HepG2 (cell line): ENCODE results near the gene CTCF. TPM values are rescaled to one million over a fixed set of nuclear protein-coding genes. Genes with fewer than 3 reads are reported as not detected.

Experiments
- AGO2 ChIP-seq: fragments of 200-400 bp; formaldehyde crosslinking; optimal IDR thresholded peaks from 2 replicates; pipeline ENCODE3; 2017; ENCODE audit warnings: mild to moderate bottlenecking, low read depth, low read length, moderate library complexity
- BCL6 ChIP-seq: IDR thresholded peaks from 2 replicates; pipeline ENCODE4 v1.6.1; 2016; ENCODE audit warnings: missing genetic modification reagents, missing compliant biosample characterization
- CENPX ChIP-seq: sonication (generic); formaldehyde crosslinking; IDR thresholded peaks from 2 replicates; pipeline ENCODE4 v1.9.0; 2021; ENCODE audit warnings: mild to moderate bottlenecking, missing genetic modification reagents, moderate library complexity
- ELF3 ChIP-seq: IDR thresholded peaks from 2 replicates; pipeline ENCODE4 v1.6.1; 2016; ENCODE audit warnings: missing genetic modification reagents, missing compliant biosample characterization
- MEIS1 ChIP-seq: sonication (generic); formaldehyde crosslinking; IDR thresholded peaks from 2 replicates; pipeline ENCODE4 v1.9.0; 2021; ENCODE audit warnings: mild to moderate bottlenecking, missing genetic modification reagents, moderate library complexity, borderline replicate concordance
- MXD3 ChIP-seq: IDR thresholded peaks from 2 replicates; pipeline ENCODE4 v1.6.1; 2016; ENCODE audit warnings: mild to moderate bottlenecking, missing biosample characterization, missing genetic modification reagents
- NFKB2 ChIP-seq: sonication (generic); formaldehyde crosslinking; IDR thresholded peaks from 2 replicates; pipeline ENCODE4 v1.4.0; 2020; ENCODE audit warnings: missing genetic modification reagents, borderline replicate concordance
- NKX3-1 ChIP-seq: sonication (generic); formaldehyde crosslinking; IDR thresholded peaks from 2 replicates; pipeline ENCODE4 v1.5.0; 2020; ENCODE audit warnings: missing genetic modification reagents
- PAX8 ChIP-seq: sonication (generic); formaldehyde crosslinking; IDR thresholded peaks from 2 replicates; pipeline ENCODE4 v1.8.0; 2022; ENCODE audit warnings: mild to moderate bottlenecking, missing genetic modification reagents, borderline replicate concordance
- TBX3 ChIP-seq: fragments of 450-650 bp; IDR thresholded peaks from 2 replicates; pipeline ENCODE4 v1.6.1; 2017; ENCODE audit warnings: antibody characterized with exemption, mild to moderate bottlenecking, inconsistent platforms, borderline replicate concordance
- ZBTB14 ChIP-seq: sonication (generic); formaldehyde crosslinking; IDR thresholded peaks from 2 replicates; pipeline ENCODE4 v1.4.0; 2020; ENCODE audit warnings: missing genetic modification reagents
- ZBTB7A ChIP-seq: sonication (generic); formaldehyde crosslinking; IDR thresholded peaks from 2 replicates; pipeline ENCODE4 v1.8.0; 2022; ENCODE audit warnings: mild to moderate bottlenecking, missing genetic modification reagents
- ZFX ChIP-seq: sonication (generic); formaldehyde crosslinking; IDR thresholded peaks from 2 replicates; pipeline ENCODE4 v1.4.0; 2020; ENCODE audit warnings: mild to moderate bottlenecking, low read depth, missing genetic modification reagents, moderate library complexity
- ZKSCAN8 ChIP-seq: IDR thresholded peaks from 2 replicates; pipeline ENCODE4 v1.6.1; 2016; ENCODE audit warnings: borderline replicate concordance, missing genetic modification reagents, missing compliant biosample characterization
- ZNF275 ChIP-seq: sonication (generic); formaldehyde crosslinking; IDR thresholded peaks from 2 replicates; pipeline ENCODE4 v1.8.0; 2022; ENCODE audit warnings: missing genetic modification reagents, mild to moderate bottlenecking, inconsistent platforms, borderline replicate concordance
- ZNF33B ChIP-seq: sonication (generic); formaldehyde crosslinking; IDR thresholded peaks from 2 replicates; pipeline ENCODE4 v1.5.1; 2020; ENCODE audit warnings: mild to moderate bottlenecking, missing genetic modification reagents
- ZNF350 ChIP-seq: sonication (generic); formaldehyde crosslinking; IDR thresholded peaks from 2 replicates; pipeline ENCODE4 v1.4.0; 2020; ENCODE audit warnings: mild to moderate bottlenecking, low read depth, missing genetic modification reagents, borderline replicate concordance
- ZNF414 ChIP-seq: sonication (generic); formaldehyde crosslinking; IDR thresholded peaks from 2 replicates; pipeline ENCODE4 v1.5.0; 2020; ENCODE audit warnings: missing genetic modification reagents
- ZNF460 ChIP-seq: sonication (generic); formaldehyde crosslinking; IDR thresholded peaks from 2 replicates; pipeline ENCODE4 v1.5.1; 2020; ENCODE audit warnings: missing genetic modification reagents, mild to moderate bottlenecking, borderline replicate concordance
- ZNF503 ChIP-seq: sonication (generic); formaldehyde crosslinking; IDR thresholded peaks from 2 replicates; pipeline ENCODE4 v1.4.0; 2020; ENCODE audit warnings: missing genetic modification reagents
- ZNF546 ChIP-seq: sonication (generic); formaldehyde crosslinking; conservative IDR thresholded peaks from 2 replicates; pipeline ENCODE4 v1.8.1; 2023; ENCODE audit warnings: mild to moderate bottlenecking, missing genetic modification reagents
- polyA plus RNA-seq, 8 experiments: library from polyadenylated mRNA; depleted of rRNA in 3 of 8; stranded (reverse) in 7 of 8; unstranded in 1 of 8; fragments of >200 nt; fragmentation: Illumina TruSeq in 4 of 8; extraction: Trizol in 4 of 8; gene quantifications; 2 replicates each; pipeline versions ENCODE4 v1.2.1 to v1.2.3, GENCODE V29; 2011 to 2016; ENCODE audit warnings: low read depth in 4 of 8, missing spikeins in 1 of 8, mixed read lengths in 1 of 8; ENCODE audit not compliant: insufficient read depth in 1 of 8
- total RNA-seq, 5 experiments: library from RNA; depleted of rRNA; stranded (reverse); fragments of >200 nt; fragmentation: Illumina TruSeq; extraction: Trizol; gene quantifications; 2 replicates each; pipeline ENCODE4 v1.2.3, GENCODE V29; 2016; ENCODE audit warnings: low read depth in 1 of 5

The CTCF gene
- total and polyA plus RNA-seq, 2 of the 13 experiments (the other 11 are each of a cell fraction or from before 2014, with no cell fraction given): 19.5 to 37.5 TPM

DNA sequence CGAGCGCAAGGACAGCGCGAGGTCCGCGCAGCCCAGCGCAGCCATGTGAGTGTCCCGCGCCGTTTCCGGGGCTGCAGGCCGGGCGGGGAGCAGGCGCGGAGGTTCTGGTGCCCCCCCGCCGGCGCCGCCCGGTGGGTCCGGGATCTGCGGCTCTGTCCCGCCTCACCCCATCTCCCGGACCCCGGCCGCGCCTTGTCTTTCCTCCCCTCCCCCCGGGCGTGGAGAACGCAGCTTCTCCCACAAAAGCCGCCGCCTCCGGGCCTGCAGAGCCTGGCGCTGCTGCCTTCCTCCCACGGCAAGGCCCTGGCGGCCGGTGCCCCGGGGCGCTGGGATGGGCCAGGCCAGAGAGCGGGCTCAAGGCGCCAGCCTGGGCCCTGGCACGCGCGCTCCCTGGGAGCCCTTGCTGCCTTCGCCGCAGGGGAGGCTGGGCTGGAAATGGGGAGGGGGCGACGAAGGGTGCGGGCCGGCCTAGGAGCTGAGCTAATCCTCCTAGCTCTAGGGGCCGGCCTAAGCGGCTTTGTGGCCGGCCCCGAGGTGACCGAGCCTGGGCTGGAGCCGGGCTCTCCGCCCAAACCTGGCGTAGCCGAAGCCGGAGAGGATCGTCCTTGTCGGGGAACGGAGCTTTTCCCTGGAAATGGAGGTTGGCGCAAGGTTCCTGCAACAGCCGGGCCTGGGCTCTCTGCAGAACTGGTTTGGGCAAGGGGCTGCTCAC is 33.3 kb upstream of the CTCF start (continued):
- 0 out of 2 replicates have a peak, but pooled peaks have one; percentile 77 for TF ChIP-seq ZNF414 (CRISPR knock-in tag)
- TF ChIP-seq ZNF460 (CRISPR knock-in tag): no peak
- 0 out of 2 replicates have a peak, but pooled peaks have one; percentile 13 for TF ChIP-seq ZKSCAN8 (CRISPR knock-in tag)
- TF ChIP-seq NFKB2 (CRISPR knock-in tag): peak; percentile 48; the same call in 1 of the 2 replicates
- TF ChIP-seq ZBTB7A: peak; percentile 43; the same call in 1 of the 2 replicates
- TF ChIP-seq ZNF350 (CRISPR knock-in tag): 0 out of 2 replicates have a peak, but pooled peaks have one; percentile 26
- no peak for TF ChIP-seq CENPX (CRISPR knock-in tag)
- no peak; the same call in 1 of the 2 replicates for TF ChIP-seq ZNF275 (CRISPR knock-in tag)
- no peak for TF ChIP-seq ZNF33B
- TF ChIP-seq BCL6 (CRISPR knock-in tag): no peak
- no peak for TF ChIP-seq TBX3
- TF ChIP-seq ZBTB14 (CRISPR knock-in tag): peak; percentile 35; the same call in 1 of the 2 replicates
- TF ChIP-seq ELF3: no peak
- 0 out of 2 replicates have a peak, but pooled peaks have one; percentile 33 for TF ChIP-seq ZNF503 (CRISPR knock-in tag)
- peak; percentile 47; the same call in 1 of the 2 replicates for TF ChIP-seq MXD3 (CRISPR knock-in tag)
- TF ChIP-seq ZNF546 (CRISPR knock-in tag): peak; percentile 20; the same call in 1 of the 2 replicates
- TF ChIP-seq AGO2: peak; percentile 56
- TF ChIP-seq MEIS1 (CRISPR knock-in tag): no peak
- TF ChIP-seq NKX3-1: peak; percentile 63; the same call in 1 of the 2 replicates
- TF ChIP-seq ZFX (CRISPR knock-in tag): peak; percentile 79
- TF ChIP-seq PAX8 (CRISPR knock-in tag): no peak
